ENCODE results near the gene ARL5C. TPM values are rescaled to one million over a fixed set of nuclear protein-coding genes. Genes with fewer than 3 reads are reported as not detected.
"Not testable (repeated sequence)": the region's sequence is repeated elsewhere in the genome, so short reads cannot be mapped to it uniquely, and the experiment has no call there.

Gene ARL5C
- polyA plus RNA-seq, 4 donors, result 0.18 to 0.22 (median 0.19) TPM; not detected in 1

DNA sequence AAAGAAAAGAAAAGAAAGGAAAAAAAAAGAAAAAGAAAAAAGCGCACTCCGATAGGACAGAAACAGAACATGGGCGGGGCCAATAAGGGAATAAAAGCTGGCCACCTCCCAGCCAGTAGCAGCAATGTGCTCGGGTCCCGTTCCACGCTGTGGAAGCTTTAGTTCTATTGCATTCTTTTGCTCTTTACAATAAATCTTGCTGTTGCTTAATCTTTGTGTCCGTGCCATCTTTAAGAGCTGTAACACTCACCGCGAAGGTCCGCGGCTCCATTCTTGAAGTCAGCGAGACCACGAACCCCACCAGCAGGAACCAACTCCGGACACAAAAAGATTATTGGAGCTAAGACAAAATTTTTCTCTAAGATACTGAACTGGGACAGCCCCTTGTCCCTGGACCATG, 3.1 kb upstream of the ARL5C start:
- no peak for DNase-seq (ENCODE audit: low read depth in 4 of 4, low spot score in 2 of 4)

DNA sequence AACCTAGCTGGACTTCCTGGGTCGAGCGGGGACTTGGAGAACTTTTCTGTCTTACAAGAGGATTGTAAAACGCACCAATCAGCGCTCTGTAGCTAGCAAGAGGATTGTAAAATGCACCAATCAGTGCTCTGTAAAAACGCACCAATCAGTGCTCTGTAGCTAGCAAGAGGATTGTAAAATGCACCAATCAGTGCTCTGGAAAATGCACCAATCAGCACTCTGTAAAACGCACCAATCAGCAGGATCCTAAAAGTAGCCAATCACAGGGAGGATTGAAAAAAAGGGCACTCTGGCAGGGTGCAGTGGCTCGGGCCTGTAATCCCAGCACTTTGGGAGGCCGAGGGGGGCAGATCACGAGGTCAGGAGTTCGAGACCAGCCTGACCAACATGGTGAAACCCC, 2.5 kb upstream of the ARL5C start:
- not testable (repeated sequence) for DNase-seq (ENCODE audit: low read depth in 4 of 4, low spot score in 2 of 4)

GRCh38 chr17:39167476-39167875, 1.5 kb upstream of the ARL5C start:
- no peak for DNase-seq (ENCODE audit: low read depth in 4 of 4, low spot score in 2 of 4)

DNA sequence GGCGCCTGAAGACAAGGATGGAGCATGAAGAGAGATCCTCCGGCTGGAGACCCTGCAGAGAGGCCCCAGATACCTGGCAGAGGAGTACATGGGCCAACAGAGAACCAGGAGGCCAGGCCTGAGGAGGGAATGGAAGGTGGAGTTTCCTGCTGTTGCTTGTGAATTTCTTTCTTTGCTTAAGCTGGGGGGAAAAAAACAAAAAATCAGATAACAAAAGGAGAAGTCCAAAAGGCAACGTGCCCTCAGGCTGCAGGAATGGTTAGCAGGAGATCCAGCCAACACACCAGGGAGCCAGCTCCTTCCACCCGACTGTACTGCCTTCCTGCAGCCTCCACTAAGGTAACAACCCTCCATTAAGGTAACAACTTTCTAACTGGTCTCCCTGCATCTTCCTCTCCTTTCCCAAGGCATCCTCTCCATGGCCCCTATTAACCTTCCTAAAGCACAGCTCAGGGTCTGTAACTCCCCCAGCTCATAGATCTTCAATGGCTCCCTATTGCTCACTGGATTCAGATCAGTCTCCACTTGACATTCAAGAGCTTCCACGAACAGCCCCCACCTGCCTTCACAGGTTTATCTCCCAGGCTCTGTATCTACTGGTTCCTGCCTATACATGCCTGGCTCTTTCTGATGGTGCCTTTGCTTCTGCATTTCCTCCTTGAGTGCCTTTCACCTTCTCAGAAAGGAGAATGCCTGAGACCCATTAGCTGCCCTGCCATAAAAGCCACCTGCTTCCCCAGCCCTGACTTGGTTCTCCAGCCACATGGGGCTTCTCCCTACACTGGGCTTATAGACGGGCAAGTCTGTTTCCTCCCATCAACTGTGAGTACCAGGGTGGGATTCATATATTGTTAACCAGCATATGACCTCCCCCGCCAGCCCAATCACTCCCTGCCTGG, 725 bp upstream of the ARL5C start:
- DNase-seq (ENCODE audit: low read depth in 4 of 4, low spot score in 2 of 4), result no peak

- DNase-seq (ENCODE audit: low read depth in 4 of 4, low spot score in 2 of 4), result no peak
Observed at GRCh38 chr17:39165178-39165840, 652 bp downstream of the ARL5C start.

DNA sequence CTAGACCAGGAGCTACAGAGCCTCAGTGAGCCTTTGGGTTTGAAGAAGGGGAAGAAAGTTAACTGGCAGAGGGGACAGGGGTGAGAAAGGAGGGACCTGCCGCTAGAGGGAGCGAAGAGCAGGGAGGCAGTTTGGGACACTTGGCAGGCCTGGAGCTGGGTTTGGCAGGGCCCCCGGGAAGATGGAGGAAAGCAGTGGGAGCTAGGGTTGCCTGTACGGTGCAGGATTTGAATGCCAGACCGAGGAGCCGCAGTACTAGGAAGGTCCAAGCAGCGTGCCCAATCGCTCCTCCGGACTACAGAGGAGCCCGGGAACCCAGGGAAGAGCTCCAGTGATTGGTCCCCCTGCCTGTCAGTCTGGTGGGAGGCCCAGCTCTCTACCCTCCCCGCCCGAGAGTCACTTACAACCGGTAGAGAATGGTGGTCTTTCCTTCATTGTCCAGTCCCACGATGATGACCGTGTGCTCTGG, 1.3 kb downstream of the ARL5C start:
- peak; percentile 67 to 86 (median 76) for DNase-seq (ENCODE audit: low read depth in 4 of 4, low spot score in 2 of 4)

DNA sequence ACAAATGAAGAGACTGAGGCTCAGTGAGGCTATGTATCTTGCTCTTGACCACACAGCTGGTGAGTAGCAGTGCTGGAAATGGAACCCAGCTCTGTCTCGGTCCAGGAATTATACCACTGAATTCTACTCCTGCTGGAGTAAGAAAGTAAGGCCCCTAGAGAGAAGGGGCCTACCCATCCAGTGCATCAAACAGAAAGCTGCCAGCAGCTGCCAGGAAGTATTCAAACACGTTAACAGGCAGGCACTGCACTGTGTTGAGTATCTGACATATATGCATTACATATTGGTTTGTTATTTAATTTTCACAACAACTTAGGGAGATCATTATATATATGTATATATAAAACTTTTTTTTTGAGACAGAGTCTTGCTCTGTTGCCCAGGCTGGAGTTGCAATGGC, 4.0 kb downstream of the ARL5C start:
- DNase-seq (ENCODE audit: low read depth in 4 of 4, low spot score in 2 of 4), result no peak

- no peak for DNase-seq (ENCODE audit: low read depth in 4 of 4, low spot score in 2 of 4)
Observed at GRCh38 chr17:39158623-39159022, 7.3 kb downstream of the ARL5C start.

- DNase-seq (ENCODE audit: low read depth in 4 of 4, low spot score in 2 of 4), result no peak
Observed at GRCh38 chr17:39156491-39156890, 9.5 kb downstream of the ARL5C start.

- DNase-seq (ENCODE audit: low read depth in 4 of 4, low spot score in 2 of 4), result no peak
Observed at GRCh38 chr17:39155654-39156053, 10.3 kb downstream of the ARL5C start.

GRCh38 chr17:39153599-39154051, 12.3 kb downstream of the ARL5C start:
- peak; percentile 79 to 86 (median 84) for DNase-seq (ENCODE audit: low read depth in 4 of 4, low spot score in 2 of 4)

GRCh38 chr17:39151943-39152818, 13.8 kb downstream of the ARL5C start:
- no peak for DNase-seq (ENCODE audit: low read depth in 4 of 4, low spot score in 2 of 4)

- DNase-seq (ENCODE audit: low read depth in 4 of 4, low spot score in 2 of 4), result no peak
Observed at GRCh38 chr17:39151150-39151942, 14.6 kb downstream of the ARL5C start, which contains the start of gene PLXDC1. TSS of gene PLXDC1 (minus strand) at chr17:39151637. CDS start at chr17:39151437, 200 bp downstream.

DNA sequence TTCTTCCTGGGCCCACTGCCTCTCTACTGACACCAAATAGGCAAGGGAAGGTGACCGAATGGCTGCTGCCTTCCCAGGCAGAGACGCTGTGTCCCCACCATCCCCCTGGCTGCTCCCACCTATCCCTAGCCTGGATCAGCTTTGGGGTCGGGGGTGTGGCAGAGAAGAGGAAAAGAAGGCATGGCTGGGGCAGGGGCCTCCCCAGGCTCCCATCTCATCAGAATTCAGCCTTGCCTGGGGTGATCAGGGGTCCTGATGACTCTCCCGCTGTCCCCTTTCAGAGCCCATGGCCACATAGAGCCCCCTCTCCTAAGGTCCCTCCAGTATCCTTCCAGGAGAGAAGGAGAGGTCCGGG, 15.2 kb downstream of the ARL5C start:
- DNase-seq (ENCODE audit: low read depth in 4 of 4, low spot score in 2 of 4), result no peak

GRCh38 chr17:39150104-39150634, 15.8 kb downstream of the ARL5C start:
- DNase-seq (ENCODE audit: low read depth in 4 of 4, low spot score in 2 of 4), result no peak

GRCh38 chr17:39147221-39148185, 18.5 kb downstream of the ARL5C start:
- DNase-seq (ENCODE audit: low read depth in 4 of 4, low spot score in 2 of 4), result no peak

- no peak for DNase-seq (ENCODE audit: low read depth in 4 of 4, low spot score in 2 of 4)
Observed at GRCh38 chr17:39146273-39146672, 19.7 kb downstream of the ARL5C start.

GRCh38 chr17:39145143-39145542, 20.8 kb downstream of the ARL5C start:
- no peak for DNase-seq (ENCODE audit: low read depth in 4 of 4, low spot score in 2 of 4)
